ENCODE measurements around the gene NCS1.
A peak's percentile ranks its signal among the peaks of the same experiment; 100 is the strongest.

The NCS1 gene

DNA sequence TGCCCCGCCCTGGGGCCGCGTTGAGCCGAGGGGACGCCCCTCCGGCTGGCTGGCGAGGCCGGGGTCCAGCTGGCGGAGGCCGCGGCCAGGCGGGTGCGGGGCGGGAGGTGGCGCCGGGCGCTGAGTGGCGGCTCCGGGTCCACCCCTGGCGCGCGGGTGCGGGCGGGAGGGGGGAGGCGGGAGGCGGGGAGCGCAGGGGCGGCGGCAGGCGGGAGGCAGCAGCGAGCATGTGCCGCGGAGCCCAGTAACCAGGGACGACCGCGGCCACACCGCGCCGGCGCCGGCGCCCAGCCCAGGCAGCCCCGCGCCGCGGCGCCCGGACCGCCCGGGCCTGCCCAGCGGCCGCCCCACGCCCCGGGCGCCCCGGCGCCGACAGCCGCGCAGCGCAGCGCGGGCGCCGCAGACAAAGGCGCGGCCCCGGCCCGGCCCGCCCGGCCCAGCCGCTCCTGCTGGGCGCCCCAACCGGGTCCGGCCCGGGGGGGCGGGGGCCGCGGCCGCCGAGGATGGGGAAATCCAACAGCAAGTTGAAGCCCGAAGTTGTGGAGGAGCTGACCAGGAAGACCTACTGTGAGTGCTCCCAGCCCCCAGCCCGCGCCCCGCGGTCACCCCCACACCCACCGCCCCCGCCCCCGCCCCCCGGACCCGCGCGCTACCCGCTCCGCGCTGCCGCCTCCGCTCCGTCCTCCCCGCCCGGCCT lies at the start of gene NCS1:
NCS1 (plus strand) TSS at position 244 of the 697 bp plus-strand sequence; CDS start at position 504, 260 bp downstream.
- peak; percentile 71 to 97 (median 86) for DNase-seq
- intact Hi-C loops (cut with DNase I) = loop anchor here (1.0 to 10.0 kb wide), 2 partner anchors 64 to 68 kb away; no protein-coding TSS in a partner anchor

- intact Hi-C loops (cut with DNase I) = no loop called here
- peak in 1 of 10 donors; percentile 53 for DNase-seq
Observed at GRCh38 chr9:130122456-130122855, 49.7 kb upstream of the NCS1 start.

GRCh38 chr9:130124085-130124860 lies 47.9 kb upstream of the NCS1 start:
- intact Hi-C loops (cut with DNase I) = no loop called here
- peak in 1 of 10 donors; percentile 52 for DNase-seq

DNA sequence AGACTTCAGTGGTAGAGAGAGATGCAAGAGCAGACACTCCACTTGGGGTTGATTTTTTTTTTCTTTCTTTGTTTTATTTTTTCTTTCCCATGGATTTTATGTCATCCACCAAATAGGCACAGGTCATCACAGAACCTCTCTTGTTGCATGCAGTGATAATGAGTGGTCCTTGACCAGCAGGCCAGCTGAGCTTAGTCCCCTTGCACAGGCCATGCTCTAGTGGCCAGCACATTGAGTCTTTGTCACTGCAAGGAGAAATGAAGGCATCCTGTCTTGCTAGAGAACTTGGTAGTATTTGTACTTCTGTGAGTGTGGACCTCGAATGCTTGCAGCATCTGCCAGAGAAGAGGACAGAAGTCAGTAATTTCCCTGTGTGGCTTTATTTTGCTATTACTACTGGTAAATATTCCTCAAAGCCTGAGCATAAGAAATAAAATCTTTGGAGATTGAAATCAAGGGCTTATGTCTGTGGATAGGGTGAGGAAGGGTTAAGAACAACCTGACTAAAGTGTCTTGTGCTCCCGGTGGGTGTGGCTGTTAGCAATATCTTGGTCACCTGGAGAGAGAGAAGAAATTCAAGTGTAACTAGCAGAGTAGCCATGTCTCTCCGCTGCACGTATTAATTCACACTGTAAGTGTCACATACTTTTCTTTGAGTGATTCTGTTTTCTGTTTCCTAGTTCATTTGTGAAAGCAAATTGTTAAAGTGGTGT lies 45.3 kb upstream of the NCS1 start:
- DNase-seq = no peak

GRCh38 chr9:130128251-130128650 lies 44.0 kb upstream of the NCS1 start:
- intact Hi-C loops (cut with DNase I) = no loop called here
- DNase-seq = peak in 1 of 10 donors; percentile 60

More for the DNA sequence above, 45.3 kb upstream of the NCS1 start:
- intact Hi-C loops (cut with DNase I) = no loop called here

DNA sequence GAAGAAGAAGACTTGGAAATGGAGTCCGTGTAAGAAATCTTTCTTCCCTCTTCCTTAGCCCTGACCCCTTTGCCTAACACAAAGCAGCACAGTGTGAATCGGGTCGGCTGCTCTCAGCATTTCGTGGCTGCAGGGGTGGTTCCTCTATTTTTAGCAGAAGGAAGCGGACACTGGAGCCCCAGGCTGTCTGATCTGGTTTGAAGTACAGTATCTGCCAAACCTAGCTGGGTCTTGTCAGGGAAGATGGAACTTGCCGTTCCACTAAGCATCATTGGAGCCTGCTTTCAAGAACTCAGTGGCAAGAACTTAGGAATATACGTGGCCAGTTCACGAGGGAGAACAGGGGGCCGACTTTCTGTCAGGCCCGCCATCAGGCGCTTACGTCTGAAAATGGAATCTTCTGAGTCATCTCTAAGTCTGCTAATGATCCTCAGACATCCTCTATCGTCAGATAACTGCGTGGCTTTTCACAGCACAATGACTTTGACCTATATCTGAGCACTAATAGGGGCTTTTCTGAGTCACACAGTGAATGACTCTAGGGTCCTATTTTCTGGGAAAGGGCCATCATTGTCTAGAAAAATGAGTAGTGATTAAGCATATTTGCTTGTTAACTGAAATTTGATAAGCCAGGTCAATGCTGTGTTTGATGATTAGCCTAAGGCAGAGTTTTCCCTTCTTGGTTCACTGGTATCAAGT lies 43.3 kb upstream of the NCS1 start:
- peak in 2 of 10 donors; percentile 75 to 87 for DNase-seq
- intact Hi-C loops (cut with DNase I) = no loop called here

GRCh38 chr9:130129432-130130061 lies 42.7 kb upstream of the NCS1 start:
- intact Hi-C loops (cut with DNase I) = no loop called here
- DNase-seq = peak in 7 of 10 donors; percentile 36 to 89 (median 51)

DNA sequence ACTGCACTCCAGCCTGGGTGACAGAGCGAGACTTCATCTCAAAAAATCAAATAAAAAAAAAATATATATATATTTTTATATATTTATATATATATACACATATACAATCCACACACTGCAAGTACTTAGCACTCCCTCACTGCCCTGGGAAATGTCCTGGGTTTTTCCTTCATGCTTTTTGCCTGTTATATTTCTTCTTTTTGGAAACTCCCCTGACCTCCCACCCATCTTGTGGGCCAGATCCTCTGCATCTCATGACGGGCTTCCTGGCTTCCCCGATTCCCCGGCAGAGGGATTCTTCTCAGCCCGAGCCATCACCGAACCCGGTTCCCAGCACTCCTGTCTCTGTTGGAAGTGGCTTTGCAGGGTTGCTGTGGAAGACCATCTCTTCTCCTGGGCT lies 39.5 kb upstream of the NCS1 start:
- intact Hi-C loops (cut with DNase I) = no loop called here
- DNase-seq = peak in 3 of 10 donors; percentile 10 to 55 (median 48)

GRCh38 chr9:130137081-130137640 lies 35.0 kb upstream of the NCS1 start:
- intact Hi-C loops (cut with DNase I) = no loop called here

DNA sequence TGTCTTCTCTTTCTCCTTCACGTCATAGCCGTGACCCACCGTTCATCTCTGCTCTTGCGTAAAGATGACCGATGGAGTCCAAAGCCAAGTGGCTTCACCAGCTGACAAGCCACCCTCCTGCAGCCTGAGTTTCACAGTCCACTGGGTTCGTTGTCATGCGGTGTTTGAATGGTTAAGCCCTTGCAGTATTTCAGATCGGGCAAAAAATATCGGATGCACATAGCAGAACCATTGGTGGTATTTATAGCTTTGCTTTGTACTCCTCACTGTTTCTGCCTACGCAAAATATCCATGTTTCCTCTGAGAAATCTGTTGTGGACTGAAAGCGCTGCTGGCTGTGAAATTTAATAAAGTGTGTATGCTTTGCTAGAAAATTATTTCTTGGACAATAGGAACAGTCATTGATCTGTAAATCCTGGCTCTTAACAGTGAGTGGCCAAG lies 34.5 kb upstream of the NCS1 start:
- intact Hi-C loops (cut with DNase I) = no loop called here
- peak in 1 of 10 donors; percentile 50 for DNase-seq

More at GRCh38 chr9:130137081-130137640, 35.0 kb upstream of the NCS1 start:
- DNase-seq = peak in 4 of 10 donors; percentile 45 to 88 (median 82)

DNA sequence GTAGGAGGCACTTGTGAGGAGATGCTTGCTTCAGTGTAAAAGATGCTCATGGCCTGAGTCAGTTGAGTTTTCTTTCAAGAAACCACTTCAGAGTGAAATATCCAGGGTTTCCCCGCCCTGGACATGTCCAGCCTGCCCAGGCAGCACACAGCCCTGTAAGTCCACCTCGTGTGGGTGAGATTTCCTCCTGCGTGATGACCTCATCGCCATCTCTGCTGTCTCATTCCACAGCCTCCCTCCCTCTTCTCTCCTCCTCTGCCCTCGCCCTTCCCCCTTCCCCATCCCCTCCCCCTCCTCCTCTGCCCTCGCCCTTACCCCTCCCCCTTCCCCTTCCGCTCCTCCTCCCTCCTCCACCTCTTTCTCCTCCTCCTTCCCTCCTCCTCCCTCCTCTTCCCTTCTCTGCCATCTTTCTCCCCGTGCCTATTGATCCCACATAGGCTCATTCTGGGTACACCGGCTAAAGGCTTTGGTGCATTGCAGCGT lies 34.0 kb upstream of the NCS1 start:
- intact Hi-C loops (cut with DNase I) = no loop called here

DNA sequence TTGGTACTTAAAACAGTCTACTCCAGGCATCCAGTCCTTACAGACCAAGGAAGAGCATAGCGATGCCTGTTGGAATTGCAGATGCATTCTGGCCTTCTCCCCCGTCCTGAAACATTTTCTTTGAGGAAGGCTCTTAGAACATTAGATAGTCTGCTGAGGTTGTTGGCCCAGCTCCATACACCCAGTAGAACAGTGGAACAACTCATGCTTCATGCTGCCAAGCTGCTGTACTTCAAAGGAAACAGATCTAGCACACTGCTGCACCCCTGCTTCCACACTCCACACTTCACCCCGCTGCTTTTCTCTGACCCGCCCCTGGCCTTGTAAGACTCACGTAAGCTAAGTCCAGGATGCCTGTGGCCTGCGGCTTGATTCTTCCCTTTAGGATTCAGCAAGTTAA lies 33.4 kb upstream of the NCS1 start:
- DNase-seq = peak in 7 of 10 donors; percentile 35 to 92 (median 66)
- intact Hi-C loops (cut with DNase I) = no loop called here

More for the DNA sequence above, 34.0 kb upstream of the NCS1 start:
- DNase-seq = peak in 1 of 10 donors; percentile 76

- DNase-seq = peak in 2 of 10 donors; percentile 54 to 76
- intact Hi-C loops (cut with DNase I) = no loop called here
Observed at GRCh38 chr9:130139251-130139650, 33.0 kb upstream of the NCS1 start.

GRCh38 chr9:130140706-130141105 lies 31.5 kb upstream of the NCS1 start:
- intact Hi-C loops (cut with DNase I) = no loop called here
- peak in 5 of 10 donors; percentile 42 to 91 (median 66) for DNase-seq

DNA sequence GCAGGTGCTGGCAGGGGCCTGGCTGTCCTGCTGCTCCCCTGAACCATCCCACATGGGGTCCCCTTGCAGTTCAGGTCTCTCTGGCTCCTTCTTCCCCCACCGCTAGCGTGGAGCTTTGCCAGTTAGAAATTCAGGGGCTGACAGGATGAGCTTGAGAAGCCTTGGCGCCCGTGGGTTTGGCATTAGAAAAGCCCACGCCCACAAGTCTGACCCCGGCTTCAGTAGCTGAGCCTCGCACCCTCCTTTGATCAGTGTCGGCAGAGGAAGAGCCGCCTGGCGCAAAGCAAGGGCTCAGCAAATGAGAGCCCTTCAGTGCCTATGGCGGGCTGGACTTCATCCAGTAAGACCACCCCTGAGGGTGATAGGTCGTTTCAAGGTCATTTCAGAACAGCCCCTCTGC lies 30.1 kb upstream of the NCS1 start:
- DNase-seq = no peak
- intact Hi-C loops (cut with DNase I) = no loop called here

DNA sequence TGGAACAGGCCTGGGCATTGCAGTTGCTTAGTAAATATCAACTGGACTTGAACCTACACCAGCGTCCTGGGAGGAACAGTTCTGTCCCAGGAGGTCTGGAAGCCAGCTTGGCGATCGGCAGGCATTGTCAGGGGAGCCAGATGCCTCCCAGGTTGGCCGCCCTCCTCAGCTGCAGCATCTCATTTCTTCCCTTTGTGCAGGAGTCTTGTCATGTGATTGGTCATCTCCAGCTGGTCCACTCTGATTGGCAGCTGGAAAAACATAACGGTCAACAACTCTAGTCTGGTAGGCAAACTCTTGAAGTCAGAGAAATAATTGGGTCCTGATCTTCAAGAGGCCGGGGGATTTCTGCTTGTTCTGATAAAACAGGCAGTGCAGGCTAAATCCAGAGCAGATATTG lies 29.6 kb upstream of the NCS1 start:
- peak in 1 of 10 donors; percentile 54 for DNase-seq
- intact Hi-C loops (cut with DNase I) = no loop called here

GRCh38 chr9:130143279-130143893 lies 28.8 kb upstream of the NCS1 start:
- intact Hi-C loops (cut with DNase I) = no loop called here
- DNase-seq = peak in 1 of 10 donors; percentile 86

- DNase-seq = peak in 1 of 10 donors; percentile 69
- intact Hi-C loops (cut with DNase I) = no loop called here
Observed at GRCh38 chr9:130143958-130144366, 28.2 kb upstream of the NCS1 start.

DNA sequence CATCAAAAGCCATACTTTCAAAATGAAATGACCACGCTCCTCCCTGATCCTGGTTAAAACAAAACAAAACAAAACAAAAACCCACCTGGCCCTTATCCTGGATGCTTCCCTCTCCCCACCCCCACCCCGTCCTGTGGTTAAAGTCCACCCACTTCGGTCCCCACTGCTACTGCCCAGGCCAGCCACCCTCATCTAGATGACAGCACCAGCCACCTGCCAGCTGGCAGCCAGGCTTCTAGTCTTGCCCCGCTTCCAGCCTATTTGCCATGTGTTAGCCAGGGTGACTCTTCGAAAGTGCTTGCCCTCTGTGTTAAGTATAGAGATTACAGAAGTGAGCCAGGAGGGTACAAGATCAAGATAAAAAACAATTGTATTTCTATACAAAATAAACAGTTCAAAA lies 27.5 kb upstream of the NCS1 start:
- intact Hi-C loops (cut with DNase I) = no loop called here
- DNase-seq = peak in 1 of 10 donors; percentile 49

Data from posterior cingulate gyrus (tissue), 11 donors.